SK-N-SH (cell line): ENCODE measurements around the gene CLEC5A. TPM values are rescaled to one million over a fixed set of nuclear protein-coding genes. Genes with fewer than 3 reads are reported as not detected.

Experiments used
- CTCF ChIA-PET: fragments of 300-600, 350-600 bp; formaldehyde crosslinking; extraction: SDS; loops from one replicate; lab custom pipeline; 2021; lab: Yijun Ruan, JAX
- POLR2A ChIA-PET: fragments of 350-600 bp; sonication (Branson Sonifier 250); formaldehyde crosslinking; extraction: SDS; loops from one replicate; lab custom pipeline; 2020; ENCODE audit warnings: antibody characterized with exemption, inconsistent platforms; lab: Yijun Ruan, JAX
- DNase-seq: peaks from one replicate; pipeline ENCODE4 v3.0.0; 2012
- H2AFZ ChIP-seq: fragments of 200-600 bp; sonication (generic); 2 replicates; pipeline ENCODE4 v1.8.1; 2016; ENCODE audit warnings: antibody characterized with exemption, mild to moderate bottlenecking, low read depth
- H3F3A ChIP-seq: fragments of 200-600 bp; sonication (generic); replicated peaks from 2 replicates; pipeline ENCODE3; 2016; ENCODE audit warnings: antibody characterized with exemption, mild to moderate bottlenecking; ENCODE audit not compliant: insufficient read depth
- H3K27ac ChIP-seq, 2 experiments: fragments of 200-500 bp in 1 of 2; fragments of 200-600 bp in 1 of 2; sonication (Bioruptor generic) in 1 of 2; sonication (generic), shearing (Covaris generic) in 1 of 2; 2 replicates each; pipeline versions ENCODE4 v1.5.1 to v1.6.1; 2014 to 2016; ENCODE audit warnings: low read depth in 2 of 2, inconsistent platforms in 1 of 2, low read length in 1 of 2, mild to moderate bottlenecking in 1 of 2, mixed read lengths in 1 of 2
- H3K27me3 ChIP-seq: fragments of 200-600 bp; sonication (generic), shearing (Covaris generic); 2 replicates; pipeline ENCODE4 v1.6.1; 2016; ENCODE audit warnings: mixed run types; ENCODE audit not compliant: insufficient read depth
- H3K36me3 ChIP-seq, 2 experiments: fragments of 200-500 bp in 1 of 2; fragments of 200-600 bp in 1 of 2; sonication (Bioruptor generic) in 1 of 2; sonication (generic) in 1 of 2; replicated peaks in 1 of 2; 2 replicates each; pipeline versions ENCODE3 to v1.5.1; 2014 to 2016; ENCODE audit warnings: low read length in 1 of 2, mild to moderate bottlenecking in 1 of 2; ENCODE audit not compliant: insufficient read depth in 2 of 2, control insufficient read depth in 1 of 2
- H3K4me1 ChIP-seq, 2 experiments: fragments of 200-500 bp in 1 of 2; fragments of 200-600 bp in 1 of 2; sonication (Bioruptor generic) in 1 of 2; sonication (generic), shearing (Covaris generic) in 1 of 2; 2 replicates each; pipeline versions ENCODE4 v1.5.1 to v1.6.1; 2014 to 2016; ENCODE audit warnings: low read depth in 1 of 2, low read length in 1 of 2, mixed run types in 1 of 2; ENCODE audit not compliant: insufficient read depth in 2 of 2, control insufficient read depth in 1 of 2
- H3K4me2 ChIP-seq: fragments of 200-600 bp; sonication (generic), shearing (Covaris generic); 2 replicates; pipeline ENCODE4 v1.6.1; 2017; ENCODE audit warnings: mixed run types
- H3K4me3 ChIP-seq, 2 experiments: fragments of 200-500 bp in 1 of 2; fragments of 200-600 bp in 1 of 2; sonication (Bioruptor generic) in 1 of 2; sonication (generic), shearing (Covaris generic) in 1 of 2; 2 replicates each; pipeline versions ENCODE4 v1.5.1 to v1.8.1; 2014 to 2016; ENCODE audit warnings: low read depth in 2 of 2, inconsistent platforms in 1 of 2, low read length in 1 of 2, mild to moderate bottlenecking in 1 of 2, mixed read lengths in 1 of 2, moderate library complexity in 1 of 2
- H3K79me2 ChIP-seq: fragments of 200-600 bp; sonication (generic); 2 replicates; pipeline ENCODE4 v1.8.1; 2017; ENCODE audit warnings: mild to moderate bottlenecking; ENCODE audit not compliant: insufficient read depth
- H3K9ac ChIP-seq: fragments of 200-600 bp; sonication (generic); 2 replicates; pipeline ENCODE4 v1.6.1; 2017; ENCODE audit warnings: mixed run types
- H3K9me2 ChIP-seq: fragments of 200-600 bp; sonication (generic); 2 replicates; pipeline ENCODE4 v1.6.1; 2017; ENCODE audit warnings: mixed run types
- H3K9me3 ChIP-seq: fragments of 200-600 bp; sonication (generic); 2 replicates; pipeline ENCODE4 v1.6.1; 2017; ENCODE audit warnings: mixed run types, mild to moderate bottlenecking, moderate library complexity
- H4K20me1 ChIP-seq: fragments of 200-600 bp; sonication (generic); 2 replicates; pipeline ENCODE4 v1.6.1; 2017; ENCODE audit warnings: mild to moderate bottlenecking, mixed run types; ENCODE audit not compliant: insufficient read depth
- CTCF ChIP-seq: fragments of 200-600 bp; sonication (generic); IDR thresholded peaks from 2 replicates; pipeline ENCODE4 v1.6.1; 2017; ENCODE audit warnings: antibody characterized with exemption, mild to moderate bottlenecking, moderate library complexity
- ELF1 ChIP-seq: IDR thresholded peaks from 2 replicates; pipeline ENCODE4 v1.4.0; 2012
- FOSL2 ChIP-seq: IDR thresholded peaks from 2 replicates; pipeline ENCODE4 v1.4.0; 2012; ENCODE audit warnings: low read depth, mild to moderate bottlenecking, moderate library complexity, borderline replicate concordance
- FOXJ3 ChIP-seq: sonication (generic); formaldehyde crosslinking; IDR thresholded peaks from 2 replicates; pipeline ENCODE4 v1.5.1; 2020; ENCODE audit warnings: mild to moderate bottlenecking, missing genetic modification reagents
- GABPA ChIP-seq: IDR thresholded peaks from 2 replicates; pipeline ENCODE4 v1.4.0; 2012; ENCODE audit warnings: low read depth, mild to moderate bottlenecking
- JUND ChIP-seq: IDR thresholded peaks from 2 replicates; pipeline ENCODE4 v1.4.0; 2012
- MXI1 ChIP-seq: IDR thresholded peaks from 2 replicates; pipeline ENCODE4 v1.6.1; 2012; ENCODE audit warnings: mild to moderate bottlenecking, low read depth, low read length, improper control_type of control experiment
- NRF1 ChIP-seq: IDR thresholded peaks from 2 replicates; pipeline ENCODE4 v1.6.1; 2012; ENCODE audit warnings: low read depth, mild to moderate bottlenecking, low read length
- PBX3 ChIP-seq: IDR thresholded peaks from 2 replicates; pipeline ENCODE4; 2012
- TEAD4 ChIP-seq: IDR thresholded peaks from 2 replicates; pipeline ENCODE4 v1.4.0; 2012; ENCODE audit warnings: mild to moderate bottlenecking, borderline replicate concordance; ENCODE audit not compliant: insufficient read depth
- WGBS: methylation state at CpG from one replicate; pipeline ENCODE4 v1.1.6; 2017; ENCODE audit warnings: low lambda C conversion rate; 5-methylcytosine and 5-hydroxymethylcytosine counted together
- polyA plus RNA-seq, 3 experiments: library from polyadenylated mRNA; depleted of rRNA; stranded (reverse); fragments of >200 nt; gene quantifications; 2 replicates each; pipeline ENCODE4 v1.2.3, GENCODE V29; 2012
- TF ChIP-seq, protein P1 (sequence below): IDR thresholded peaks from 2 replicates; pipeline ENCODE4 v1.6.1; 2012; ENCODE audit warnings: mild to moderate bottlenecking, low read depth, low read length, moderate library complexity
- TF ChIP-seq, protein P2 (sequence below): IDR thresholded peaks from 2 replicates; pipeline ENCODE4 v1.4.0; 2012; ENCODE audit warnings: low read depth, borderline replicate concordance

Gene CLEC5A
- polyA plus RNA-seq, 1 of the 3 experiments (the other 2 are of a cell fraction): not detected

DNA sequence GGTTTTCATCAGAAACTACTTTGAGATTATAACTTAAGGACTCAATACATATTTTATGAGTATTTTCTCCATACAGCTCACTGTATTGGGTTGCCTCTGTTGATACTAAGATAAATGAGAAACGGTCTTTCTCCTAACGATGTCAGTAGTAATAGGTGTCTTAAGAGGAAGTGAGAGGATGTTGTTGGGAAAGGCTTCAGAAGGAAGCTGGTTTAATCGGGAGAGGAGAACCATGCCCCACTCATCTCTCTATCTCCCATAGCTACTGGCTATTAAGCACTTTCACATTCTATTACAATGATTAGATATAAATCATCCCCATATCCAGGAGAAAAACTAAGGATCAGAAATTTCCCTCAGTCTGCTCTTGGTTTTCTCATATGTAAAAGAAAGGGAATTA lies 2.0 kb downstream of the CLEC5A start:
- 5% methylated on average over 3 of the region's 3 CpGs for WGBS
- no peak overlapping the region for H3K4me3 ChIP-seq

DNA sequence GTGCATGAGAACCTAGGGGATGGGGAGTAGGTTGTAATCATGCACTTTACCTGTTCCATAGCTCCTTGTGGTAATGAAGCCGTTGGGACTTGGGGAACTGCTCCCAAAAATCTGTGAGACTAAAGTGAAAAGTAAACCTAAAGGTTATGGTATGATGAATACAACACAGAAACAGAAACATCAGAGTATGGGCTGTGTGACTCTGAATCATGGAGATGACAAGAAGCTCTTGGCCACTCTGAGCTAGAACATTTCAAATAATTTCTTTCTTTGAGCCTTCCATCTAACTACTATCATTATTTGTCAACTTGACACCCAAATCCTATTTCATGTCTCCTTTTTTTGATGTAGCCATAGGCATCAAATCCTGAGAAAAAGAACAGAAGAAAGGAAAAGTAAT lies 2.9 kb downstream of the CLEC5A start:
- 0% methylated on average over 1 of the region's 1 CpG for WGBS
- H3K4me3 ChIP-seq: no peak overlapping the region
- CTCF ChIA-PET: interaction anchor here (3.2 kb wide), 1 partner anchor 33 kb away, joined by 15 read pairs; no protein-coding TSS in a partner anchor
- peaks cover 0 to 2% of the 10 kb centered on the region in 2 experiments for H3K36me3 ChIP-seq
- POLR2A ChIA-PET: no interaction called here
- no peaks in the 10 kb centered on the region for H3F3A ChIP-seq
- no peak overlapping the region for H3K27ac ChIP-seq
- peaks cover 8% of the 10 kb centered on the region; the same call in 1 of the 2 replicates for H3K9me3 ChIP-seq
- H3K79me2 ChIP-seq: no peaks in the 10 kb centered on the region
- no peaks in the 10 kb centered on the region for H3K27me3 ChIP-seq
- H3K9ac ChIP-seq: no peak overlapping the region
- no peak for DNase-seq
- no peak overlapping the region for H3K4me2 ChIP-seq
- no peaks in the 10 kb centered on the region for H4K20me1 ChIP-seq
- H2AFZ ChIP-seq: no peak overlapping the region
- no peaks in the 10 kb centered on the region for H3K4me1 ChIP-seq
- H3K9me2 ChIP-seq: no peaks in the 10 kb centered on the region; the same call in 1 of the 2 replicates
- TF ChIP-seq, protein P1, sequence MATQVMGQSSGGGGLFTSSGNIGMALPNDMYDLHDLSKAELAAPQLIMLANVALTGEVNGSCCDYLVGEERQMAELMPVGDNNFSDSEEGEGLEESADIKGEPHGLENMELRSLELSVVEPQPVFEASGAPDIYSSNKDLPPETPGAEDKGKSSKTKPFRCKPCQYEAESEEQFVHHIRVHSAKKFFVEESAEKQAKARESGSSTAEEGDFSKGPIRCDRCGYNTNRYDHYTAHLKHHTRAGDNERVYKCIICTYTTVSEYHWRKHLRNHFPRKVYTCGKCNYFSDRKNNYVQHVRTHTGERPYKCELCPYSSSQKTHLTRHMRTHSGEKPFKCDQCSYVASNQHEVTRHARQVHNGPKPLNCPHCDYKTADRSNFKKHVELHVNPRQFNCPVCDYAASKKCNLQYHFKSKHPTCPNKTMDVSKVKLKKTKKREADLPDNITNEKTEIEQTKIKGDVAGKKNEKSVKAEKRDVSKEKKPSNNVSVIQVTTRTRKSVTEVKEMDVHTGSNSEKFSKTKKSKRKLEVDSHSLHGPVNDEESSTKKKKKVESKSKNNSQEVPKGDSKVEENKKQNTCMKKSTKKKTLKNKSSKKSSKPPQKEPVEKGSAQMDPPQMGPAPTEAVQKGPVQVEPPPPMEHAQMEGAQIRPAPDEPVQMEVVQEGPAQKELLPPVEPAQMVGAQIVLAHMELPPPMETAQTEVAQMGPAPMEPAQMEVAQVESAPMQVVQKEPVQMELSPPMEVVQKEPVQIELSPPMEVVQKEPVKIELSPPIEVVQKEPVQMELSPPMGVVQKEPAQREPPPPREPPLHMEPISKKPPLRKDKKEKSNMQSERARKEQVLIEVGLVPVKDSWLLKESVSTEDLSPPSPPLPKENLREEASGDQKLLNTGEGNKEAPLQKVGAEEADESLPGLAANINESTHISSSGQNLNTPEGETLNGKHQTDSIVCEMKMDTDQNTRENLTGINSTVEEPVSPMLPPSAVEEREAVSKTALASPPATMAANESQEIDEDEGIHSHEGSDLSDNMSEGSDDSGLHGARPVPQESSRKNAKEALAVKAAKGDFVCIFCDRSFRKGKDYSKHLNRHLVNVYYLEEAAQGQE: no peak
- TF ChIP-seq, protein P2, sequence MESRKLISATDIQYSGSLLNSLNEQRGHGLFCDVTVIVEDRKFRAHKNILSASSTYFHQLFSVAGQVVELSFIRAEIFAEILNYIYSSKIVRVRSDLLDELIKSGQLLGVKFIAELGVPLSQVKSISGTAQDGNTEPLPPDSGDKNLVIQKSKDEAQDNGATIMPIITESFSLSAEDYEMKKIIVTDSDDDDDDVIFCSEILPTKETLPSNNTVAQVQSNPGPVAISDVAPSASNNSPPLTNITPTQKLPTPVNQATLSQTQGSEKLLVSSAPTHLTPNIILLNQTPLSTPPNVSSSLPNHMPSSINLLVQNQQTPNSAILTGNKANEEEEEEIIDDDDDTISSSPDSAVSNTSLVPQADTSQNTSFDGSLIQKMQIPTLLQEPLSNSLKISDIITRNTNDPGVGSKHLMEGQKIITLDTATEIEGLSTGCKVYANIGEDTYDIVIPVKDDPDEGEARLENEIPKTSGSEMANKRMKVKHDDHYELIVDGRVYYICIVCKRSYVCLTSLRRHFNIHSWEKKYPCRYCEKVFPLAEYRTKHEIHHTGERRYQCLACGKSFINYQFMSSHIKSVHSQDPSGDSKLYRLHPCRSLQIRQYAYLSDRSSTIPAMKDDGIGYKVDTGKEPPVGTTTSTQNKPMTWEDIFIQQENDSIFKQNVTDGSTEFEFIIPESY: no peak
- TF ChIP-seq GABPA (no peak), NRF1 (no peak), PBX3 (no peak), ELF1 (no peak), CTCF (no peak), JUND (no peak)

More for the DNA sequence above, 2.0 kb downstream of the CLEC5A start:
- Histone ChIP-seq H3K27ac (no peak overlapping the region), H4K20me1 (no peaks in the 10 kb centered on the region), H3K79me2 (no peaks in the 10 kb centered on the region), H3K4me1 (no peaks in the 10 kb centered on the region), H3K27me3 (no peaks in the 10 kb centered on the region)
- CTCF ChIA-PET: interaction anchor here (0.8 to 3.2 kb wide), 2 partner anchors 32 to 45 kb away, joined by 3 to 15 read pairs; no protein-coding TSS in a partner anchor
- TF ChIP-seq TEAD4: no peak
- no peak for TF ChIP-seq FOXJ3 (CRISPR knock-in tag)
- TF ChIP-seq JUND: no peak
- TF ChIP-seq, protein P1: no peak
- TF ChIP-seq FOSL2: no peak
- TF ChIP-seq MXI1: no peak
- TF ChIP-seq, all 33 proteins: peak for 0
- peaks cover 8% of the 10 kb centered on the region; the same call in 1 of the 2 replicates for H3K9me3 ChIP-seq
- DNase-seq: no peak
- no peaks in the 10 kb centered on the region; the same call in 1 of the 2 replicates for H3K9me2 ChIP-seq
- no peak overlapping the region for H2AFZ ChIP-seq
- H3K36me3 ChIP-seq: peaks cover 0 to 2% of the 10 kb centered on the region in 2 experiments
- H3K4me2 ChIP-seq: no peak overlapping the region
- H3F3A ChIP-seq: no peaks in the 10 kb centered on the region
- POLR2A ChIA-PET: no interaction called here
- no peak overlapping the region for H3K9ac ChIP-seq
